HG03558 (cell line): ENCODE results near the gene PLA2G12A.

Experiments
- ATAC-seq: cut with Tn5 transposase; IDR thresholded peaks from one replicate; pipeline ENCODE4 v1.9.1; 2021; ENCODE audit warnings: moderate number of reproducible peaks; ENCODE audit not compliant: unreplicated experiment; ENCODE audit errors: extremely low read depth

Gene PLA2G12A

DNA sequence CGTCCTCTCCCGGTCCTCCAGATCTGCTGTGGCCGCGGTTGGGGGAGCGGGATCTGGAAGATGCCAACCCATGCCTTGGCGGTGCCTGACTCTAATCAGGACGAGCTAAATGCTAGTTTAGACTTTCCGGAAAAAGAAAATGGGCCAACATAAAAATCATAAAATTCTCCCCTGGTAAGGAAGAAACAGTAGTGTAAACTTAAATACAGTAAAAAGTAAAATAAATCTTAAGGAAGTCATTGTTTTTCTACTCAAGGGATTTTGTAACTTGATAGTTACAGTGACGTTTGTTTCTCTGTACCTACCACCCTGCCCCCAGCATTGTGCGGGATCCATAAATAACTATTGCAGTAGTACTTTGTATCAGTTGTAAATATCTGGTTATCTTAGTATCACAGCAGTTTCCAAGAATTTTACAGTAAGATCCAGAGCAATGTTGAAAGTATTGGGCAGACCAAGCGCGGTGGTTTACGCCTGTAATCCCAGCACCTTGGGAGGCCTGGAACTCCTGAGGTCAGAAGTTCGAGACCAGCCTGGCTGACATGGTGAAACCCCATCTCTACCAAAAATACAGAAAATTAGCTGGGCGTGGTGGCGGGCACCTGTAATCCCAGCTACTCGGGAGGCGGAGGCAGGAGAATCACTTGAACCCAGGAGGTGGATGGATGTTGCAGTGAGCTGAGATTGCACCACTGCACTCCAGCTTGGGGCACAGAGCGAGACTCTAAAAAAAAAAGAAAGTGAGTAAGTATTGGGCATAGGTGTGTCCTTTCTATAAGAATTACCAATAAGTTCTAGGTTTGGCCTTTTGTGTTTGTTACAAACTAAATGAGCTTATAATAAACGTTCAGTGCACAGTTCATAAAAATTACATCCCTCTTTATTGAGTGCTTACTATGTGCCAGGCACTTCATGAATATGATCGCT, 1.0 kb upstream of the PLA2G12A start:
- ATAC-seq = no peak

DNA sequence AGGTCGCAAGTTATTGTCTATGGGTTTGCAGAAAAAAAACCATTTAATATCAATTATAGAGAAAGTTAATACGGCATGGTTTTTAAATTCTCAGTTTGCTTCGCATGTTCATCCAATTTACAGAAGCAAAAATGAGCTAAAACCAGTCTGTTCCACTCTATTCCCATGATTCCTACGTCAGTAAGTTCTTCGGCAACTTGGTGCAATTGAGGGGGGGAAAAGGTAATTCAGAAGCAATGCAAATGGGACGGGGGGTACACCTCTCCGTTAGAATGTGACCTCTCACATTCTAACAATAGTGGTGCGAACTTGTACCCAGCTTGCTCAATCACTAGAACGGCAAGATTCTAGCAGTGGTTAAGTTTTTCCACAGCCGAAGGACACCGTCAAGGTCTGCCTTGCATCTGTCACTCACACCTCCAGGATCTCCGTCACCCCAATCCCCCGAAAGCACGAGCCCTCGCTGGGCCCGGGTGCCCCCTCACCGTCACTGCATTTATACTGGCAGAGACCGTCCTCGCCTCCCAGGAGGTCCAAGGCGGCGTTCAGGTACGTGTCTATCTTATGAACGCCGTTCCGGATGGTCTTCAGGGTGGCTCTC, 653 bp downstream of the PLA2G12A start:
- peak; percentile 8 for ATAC-seq

DNA sequence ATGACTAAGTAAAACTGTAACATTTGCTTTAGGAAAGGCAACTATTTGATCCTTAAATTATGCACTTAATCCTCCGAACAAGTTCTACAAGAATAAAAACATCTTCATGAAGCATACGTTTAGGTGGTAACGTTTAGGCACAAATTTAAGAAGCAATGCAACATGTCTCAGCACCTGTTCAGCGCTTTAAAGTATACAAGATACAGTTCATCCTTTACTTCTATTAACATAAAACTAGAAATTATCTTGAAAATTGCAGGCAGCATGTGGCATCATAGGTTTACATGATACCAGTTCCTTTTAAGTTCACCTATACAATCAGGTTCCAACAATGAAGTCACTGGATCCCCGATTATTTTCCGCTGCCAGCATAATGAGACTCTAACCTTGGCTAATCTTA, 1.5 kb downstream of the PLA2G12A start:
- no peak for ATAC-seq

DNA sequence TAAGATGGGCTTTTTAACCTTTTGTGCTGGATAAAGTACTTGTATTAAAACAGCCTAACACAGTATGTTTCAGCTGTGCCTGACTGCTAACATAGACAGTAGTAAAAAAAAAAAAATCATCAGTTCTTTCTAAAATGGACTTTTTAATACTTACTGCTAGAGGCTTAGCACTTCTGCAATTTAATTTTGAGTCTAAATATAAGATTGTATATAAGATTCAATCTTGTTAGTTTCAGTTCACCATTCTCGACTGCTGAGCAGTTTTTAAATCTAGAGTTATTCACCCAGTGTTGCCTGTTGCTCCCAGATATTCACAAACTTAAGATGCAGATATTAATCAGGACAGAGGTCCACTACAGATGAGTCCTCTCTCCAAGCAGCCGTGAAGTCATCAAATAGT, 6.8 kb downstream of the PLA2G12A start:
- ATAC-seq = no peak

DNA sequence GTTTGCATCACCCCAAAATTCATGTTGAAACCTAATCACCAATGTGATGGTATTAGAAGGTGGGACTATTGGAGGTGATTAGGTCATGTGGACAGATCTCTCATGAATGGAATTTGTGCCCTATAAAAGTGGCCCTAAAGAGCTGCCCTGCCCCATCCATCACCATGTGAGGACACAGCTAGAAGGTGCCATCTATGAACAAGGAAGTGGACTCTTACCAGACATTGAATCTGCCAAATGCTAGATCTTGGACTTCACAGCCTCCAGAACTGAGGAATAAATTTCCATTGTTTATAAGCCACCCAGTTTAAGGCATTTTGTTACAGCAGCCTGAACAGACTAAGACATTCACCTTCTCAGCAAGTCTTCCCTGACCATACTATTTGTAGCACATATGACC, 7.5 kb downstream of the PLA2G12A start:
- ATAC-seq = no peak

DNA sequence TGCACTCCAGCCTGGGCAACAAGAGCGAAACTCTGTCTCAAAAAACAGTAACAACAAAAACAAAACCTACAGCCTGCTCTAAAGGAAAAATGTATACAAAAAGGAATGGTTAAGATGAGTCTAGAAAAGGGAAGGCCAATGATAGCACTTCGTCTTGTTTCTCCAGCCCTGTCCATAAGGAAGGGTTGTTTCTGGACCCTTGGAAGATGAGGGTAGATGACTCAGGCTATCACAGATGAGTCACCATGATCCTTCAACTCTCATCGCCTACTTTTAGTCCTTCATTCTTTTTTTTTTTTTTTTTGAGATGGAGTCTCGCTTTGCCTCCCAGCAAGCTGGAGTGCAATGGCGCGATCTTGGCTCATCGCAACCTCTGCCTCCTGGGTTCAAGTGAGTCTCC, 8.8 kb downstream of the PLA2G12A start:
- ATAC-seq = no peak

DNA sequence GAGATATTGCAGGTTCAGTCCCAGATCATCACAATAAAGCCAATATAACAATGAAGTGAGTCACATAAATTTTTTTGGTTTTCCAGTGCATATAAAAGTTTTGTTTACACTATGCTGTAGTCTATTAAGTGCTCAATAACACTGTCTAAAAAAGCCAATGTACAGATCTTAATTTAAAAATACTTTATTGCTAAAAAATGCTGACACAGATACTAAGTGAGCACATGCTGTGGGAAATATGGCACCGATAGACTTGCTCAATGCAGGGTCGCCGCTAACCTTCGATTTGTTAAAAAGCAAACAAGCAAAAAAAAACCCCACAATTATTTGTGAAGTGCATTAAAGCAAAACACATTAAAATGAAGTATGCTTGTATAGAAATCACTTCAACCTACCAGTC, 10.3 kb downstream of the PLA2G12A start:
- ATAC-seq = no peak

DNA sequence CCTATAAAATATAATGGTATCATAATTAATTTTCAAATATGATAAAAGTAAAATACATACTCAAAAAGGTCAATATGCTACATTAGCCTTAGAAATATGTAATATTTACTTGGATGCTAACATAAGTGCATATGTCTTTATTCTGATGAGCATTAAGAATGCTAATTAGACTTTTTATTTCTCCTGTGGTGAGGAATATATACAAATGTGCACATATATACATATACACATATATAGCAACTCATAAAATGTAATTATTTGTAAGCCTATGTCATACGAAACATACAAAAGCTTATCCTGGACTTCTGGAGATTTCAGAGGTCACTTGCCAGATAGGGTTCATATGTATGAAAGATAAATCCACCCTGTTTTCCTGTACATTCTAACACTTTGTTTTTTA, 11.1 kb downstream of the PLA2G12A start:
- no peak for ATAC-seq

DNA sequence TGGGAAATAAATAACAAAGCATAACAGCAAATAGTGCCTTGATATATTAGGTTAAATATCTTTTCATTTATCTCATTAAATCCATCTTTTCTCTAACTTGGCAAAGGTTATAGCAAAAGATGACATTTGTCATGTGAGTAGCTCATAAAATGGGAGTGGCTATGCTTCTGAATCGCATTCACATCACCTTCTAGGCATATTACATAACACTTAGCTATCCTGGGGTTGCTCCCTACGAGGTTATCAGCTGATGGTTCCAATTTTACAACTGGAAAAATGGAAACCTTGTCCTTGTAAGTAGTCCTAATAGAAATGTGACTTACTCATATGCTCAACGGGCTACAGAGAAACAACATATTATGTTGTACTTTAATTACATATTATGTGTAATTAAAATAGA, 16.4 kb downstream of the PLA2G12A start:
- no peak for ATAC-seq

DNA sequence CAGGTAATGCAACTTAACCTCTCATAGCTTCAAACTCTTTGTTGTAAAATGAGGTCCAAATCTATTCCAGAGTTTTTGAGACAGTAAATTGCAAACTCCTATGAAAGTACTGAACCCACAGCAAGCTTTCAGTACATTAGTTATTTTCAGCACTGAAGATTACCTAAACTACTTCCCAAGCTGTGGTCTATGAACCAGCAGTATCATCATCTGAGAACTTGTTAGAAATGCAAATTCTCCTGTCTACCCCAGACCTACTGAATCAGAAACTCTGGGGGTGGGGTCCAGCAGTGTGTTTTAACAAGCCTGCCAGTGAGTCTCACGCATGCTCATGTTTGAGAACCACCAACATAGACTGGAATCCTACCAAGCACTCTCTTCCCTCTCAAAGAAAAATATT, 20.9 kb downstream of the PLA2G12A start:
- peak; percentile 87 for ATAC-seq

DNA sequence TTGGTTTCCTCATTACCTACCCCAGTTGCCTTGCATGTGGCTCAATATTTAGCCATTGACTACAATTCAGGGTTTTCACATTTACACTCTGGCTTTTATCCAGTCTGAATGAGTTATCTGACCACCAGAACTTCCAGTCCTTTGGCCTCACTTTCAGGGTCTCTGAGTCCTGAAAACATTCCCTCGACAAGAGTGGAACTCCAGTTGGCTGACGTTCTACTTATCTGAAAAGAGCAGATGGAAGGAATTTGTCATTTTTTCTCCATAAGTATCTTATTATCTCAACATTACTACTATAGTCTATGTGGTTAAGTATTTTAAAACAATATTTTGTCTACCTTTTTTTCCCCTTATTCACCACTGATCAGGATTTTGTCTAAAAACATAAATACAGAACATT, 21.4 kb downstream of the PLA2G12A start:
- no peak for ATAC-seq

DNA sequence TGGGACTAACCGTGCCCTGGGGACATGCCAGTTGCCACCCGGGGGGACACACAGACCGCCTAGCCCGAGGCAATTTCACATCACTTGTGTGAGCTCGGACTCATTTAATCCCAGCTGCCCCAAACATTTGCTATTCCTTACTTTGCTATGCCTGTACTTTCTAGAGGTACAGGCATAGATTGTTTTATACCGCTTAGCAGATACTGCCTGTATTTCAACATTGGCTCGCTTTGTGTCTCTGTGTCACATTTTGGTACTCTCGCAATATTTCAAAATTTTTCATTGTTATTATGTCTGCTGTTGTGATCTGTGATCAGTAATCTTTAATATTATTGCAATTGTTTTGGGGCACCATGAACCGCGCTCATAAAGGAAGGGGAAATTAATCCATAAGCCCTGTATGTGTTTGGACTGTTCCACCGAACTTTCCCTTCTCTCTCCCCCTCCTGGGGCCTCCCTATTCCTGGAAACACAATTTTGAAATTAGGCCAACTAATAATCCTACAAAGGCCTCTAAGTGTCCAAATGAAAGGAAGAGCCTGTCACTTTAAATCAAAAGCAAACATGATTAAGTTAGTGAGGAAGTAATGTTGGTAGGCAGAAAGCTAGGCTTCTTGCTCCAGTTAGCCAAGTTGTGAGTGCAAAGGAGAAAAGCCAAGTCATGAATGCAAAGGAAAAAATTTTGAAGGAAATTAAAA, 26.1 kb downstream of the PLA2G12A start:
- ATAC-seq = no peak

DNA sequence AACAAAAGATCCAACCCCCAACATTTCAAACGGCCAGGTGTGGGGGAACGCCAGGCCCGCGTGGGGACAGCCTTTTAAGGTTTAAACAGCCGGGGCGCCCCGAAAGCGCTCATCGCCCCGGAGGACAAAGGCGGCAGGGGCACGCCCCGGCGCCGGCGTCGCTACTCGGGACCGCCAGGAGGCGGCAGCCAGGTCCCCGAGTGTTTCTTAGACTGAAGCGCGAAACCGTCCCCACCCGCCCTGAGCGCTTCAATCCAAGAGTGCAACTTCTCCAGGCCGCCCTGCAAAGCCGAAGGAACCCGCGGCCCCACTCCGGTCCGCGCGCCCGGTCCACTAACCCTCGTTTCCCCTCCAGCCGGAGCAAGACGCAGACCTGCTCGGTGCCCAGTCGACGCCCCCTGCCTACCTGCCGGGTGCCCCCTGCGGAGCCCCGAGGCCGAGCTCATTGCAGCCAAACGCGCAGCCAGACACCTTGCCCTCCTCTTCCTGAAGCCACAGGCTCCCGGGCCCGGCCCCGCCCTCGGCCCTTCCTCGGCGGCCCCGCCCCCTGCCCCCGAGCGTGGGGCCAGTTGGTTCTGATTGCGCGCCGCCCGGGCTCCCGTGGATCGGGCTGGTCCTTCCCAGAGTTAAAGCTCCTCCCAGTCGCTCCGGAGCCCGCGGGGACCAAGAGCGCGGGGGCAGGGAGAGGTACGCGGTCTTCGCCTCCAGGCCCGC, 26.8 kb downstream of the PLA2G12A start, which contains the start of gene CASP6:
Gene CASP6 (minus strand): TSS at position 496 of the 714 bp plus-strand sequence. CDS start 50 bp downstream, at position 446.
- ATAC-seq = peak; percentile 60

DNA sequence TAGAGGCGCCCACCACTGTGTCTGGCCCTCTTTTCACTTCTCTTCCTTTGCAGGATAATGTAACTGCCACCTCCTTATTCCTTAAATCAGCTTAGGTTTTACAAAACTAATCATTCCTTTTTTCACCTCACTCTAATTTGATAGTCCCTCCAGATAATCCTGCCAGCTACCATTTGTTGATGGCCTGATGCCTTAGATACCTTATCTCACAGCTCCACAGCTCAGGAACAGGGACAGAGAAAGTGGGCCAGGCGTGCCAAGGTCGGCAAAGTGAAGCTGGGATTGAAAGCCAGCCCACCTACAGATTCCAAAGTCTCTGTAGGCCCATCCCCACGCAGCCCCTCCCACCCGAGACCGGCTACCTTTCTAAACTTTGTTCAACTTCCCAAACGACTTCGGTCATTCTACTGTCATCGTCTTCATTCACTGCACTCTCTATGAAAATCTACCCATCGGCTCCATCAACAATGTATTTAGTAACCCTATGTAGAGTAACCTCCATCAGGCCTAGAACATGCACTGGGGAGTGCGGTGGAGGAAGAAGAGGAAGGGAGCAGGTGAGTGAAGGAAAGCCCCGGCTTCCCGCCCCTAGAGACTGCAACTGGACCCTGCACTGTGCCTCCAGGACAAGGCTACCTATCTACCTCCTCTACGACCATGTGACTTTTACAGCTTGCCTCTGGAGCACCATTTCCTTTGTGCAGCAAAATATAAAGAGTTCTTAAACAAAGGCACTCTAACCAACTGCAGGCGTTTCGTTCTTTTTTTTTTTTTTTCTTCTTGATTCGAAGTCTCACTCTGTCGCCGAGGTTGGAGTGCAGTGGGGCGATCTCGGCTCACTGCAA, 28.1 kb downstream of the PLA2G12A start:
- ATAC-seq = no peak

DNA sequence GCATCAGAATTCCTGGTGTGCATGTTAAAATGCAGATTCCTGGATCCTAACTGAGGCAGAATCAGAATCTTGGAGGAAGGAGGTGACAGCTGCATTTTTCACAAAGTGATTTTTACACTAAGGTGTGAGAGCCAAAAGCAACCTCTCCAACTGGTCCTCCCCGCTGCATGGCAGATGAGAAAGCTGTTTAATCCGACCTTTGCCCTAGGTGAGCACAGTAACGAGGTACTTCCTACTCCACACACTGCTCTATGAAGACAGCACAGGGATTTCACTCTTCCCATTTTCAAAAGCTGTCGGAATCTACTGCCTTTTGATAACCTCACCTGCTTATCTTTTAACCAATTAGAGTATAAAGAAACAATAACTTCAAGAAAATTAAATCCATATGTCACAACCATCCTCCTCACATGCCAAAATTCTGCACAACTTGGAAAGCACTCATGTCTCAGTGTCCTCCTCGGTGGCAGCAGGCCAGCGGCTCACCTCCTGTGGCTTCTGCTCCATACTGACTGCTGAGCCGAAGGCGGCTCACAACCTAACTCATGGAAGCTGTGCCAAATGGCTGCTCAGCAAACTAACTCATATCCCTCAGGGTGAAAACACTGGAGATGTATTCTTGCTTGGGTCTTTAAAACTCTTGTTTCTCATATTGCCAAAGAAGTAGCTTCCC, 30.2 kb downstream of the PLA2G12A start:
- ATAC-seq = no peak

DNA sequence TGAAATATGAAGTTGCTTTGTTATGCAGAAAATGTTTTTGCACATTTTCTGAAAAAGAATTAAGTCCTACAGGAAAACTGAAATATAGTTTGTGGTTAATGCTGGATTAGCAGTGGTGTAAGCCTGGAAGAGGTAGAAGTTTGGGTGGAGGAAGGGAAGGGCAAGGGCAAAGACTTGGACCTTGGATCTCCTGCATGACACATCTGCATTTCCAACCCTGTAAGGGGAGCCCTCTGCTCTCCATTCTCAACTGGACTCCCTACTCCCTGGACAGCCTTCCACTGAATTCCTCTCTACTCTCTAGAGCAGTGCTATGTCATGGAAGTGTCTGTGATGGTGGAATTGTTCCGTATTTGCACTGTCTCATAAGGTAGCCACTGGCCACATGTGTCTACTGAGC, 31.2 kb downstream of the PLA2G12A start:
- no peak for ATAC-seq

DNA sequence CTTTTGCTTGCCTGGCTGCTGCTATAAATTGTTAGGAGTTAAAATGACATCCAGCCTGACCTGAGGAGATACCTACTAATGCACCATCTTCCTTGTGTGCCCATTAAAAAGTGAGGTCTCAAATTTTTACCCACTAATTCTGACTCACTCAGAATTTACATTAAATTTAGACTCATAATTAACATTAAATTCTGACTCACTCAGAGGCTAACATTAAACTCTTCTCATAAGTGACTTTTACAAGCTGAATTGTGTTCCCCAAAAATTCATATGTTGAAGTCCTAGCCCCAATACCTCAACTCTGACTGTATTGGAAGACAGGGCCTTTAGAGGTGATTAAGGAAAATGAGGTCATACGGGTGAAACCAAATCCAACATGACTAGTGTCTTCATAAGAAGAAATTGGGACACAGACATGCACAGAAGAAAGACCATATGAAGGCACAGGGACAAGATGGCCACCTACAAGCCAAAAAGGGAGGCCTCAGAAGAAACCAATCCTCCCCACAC, 38.4 kb downstream of the PLA2G12A start:
- no peak for ATAC-seq

DNA sequence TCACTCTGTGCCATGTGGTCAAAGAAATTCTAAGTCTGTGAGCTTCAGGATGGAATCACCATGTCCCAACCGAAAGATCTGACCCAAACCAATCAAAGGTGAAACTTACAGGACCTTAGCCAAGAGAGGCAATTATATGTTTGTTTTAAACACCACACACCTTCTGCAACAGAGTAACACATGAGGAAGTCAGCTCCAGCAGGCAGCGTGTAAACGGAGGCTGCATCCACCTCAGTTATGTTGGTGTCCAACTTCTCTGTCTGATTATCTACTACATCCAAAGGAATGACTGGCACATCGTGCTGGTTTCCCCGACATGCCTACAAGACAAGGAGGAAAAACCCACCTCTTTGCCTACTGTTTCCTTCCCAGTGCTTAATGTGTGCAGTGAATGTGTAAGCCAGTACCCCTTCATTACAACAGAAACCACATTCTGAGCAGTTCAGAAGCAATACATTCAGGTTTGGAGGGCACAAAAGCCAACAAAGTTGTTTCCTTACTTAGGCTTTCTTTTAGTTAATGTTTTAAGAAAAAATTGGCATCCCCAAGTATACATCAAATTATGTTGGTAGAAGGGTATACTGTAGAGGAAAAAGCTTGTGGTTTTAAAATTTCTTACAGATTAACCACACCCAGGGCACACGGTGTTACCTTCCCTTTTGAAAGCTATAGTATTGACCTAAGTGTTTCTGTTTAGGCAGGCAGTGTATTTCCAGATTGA, 39.0 kb downstream of the PLA2G12A start:
- peak; percentile 87 for ATAC-seq
